Endometrium (tissue), 2 donors: ENCODE data around the gene SAMM50.

Experiments
- FAIRE-seq: peaks from 2 replicates; lab custom pipeline; 2012; peaks lifted over from hg19 to GRCh38; lab: Jason Lieb, UNC
- donor health status: control.
- donor health status: control.

Gene SAMM50

DNA sequence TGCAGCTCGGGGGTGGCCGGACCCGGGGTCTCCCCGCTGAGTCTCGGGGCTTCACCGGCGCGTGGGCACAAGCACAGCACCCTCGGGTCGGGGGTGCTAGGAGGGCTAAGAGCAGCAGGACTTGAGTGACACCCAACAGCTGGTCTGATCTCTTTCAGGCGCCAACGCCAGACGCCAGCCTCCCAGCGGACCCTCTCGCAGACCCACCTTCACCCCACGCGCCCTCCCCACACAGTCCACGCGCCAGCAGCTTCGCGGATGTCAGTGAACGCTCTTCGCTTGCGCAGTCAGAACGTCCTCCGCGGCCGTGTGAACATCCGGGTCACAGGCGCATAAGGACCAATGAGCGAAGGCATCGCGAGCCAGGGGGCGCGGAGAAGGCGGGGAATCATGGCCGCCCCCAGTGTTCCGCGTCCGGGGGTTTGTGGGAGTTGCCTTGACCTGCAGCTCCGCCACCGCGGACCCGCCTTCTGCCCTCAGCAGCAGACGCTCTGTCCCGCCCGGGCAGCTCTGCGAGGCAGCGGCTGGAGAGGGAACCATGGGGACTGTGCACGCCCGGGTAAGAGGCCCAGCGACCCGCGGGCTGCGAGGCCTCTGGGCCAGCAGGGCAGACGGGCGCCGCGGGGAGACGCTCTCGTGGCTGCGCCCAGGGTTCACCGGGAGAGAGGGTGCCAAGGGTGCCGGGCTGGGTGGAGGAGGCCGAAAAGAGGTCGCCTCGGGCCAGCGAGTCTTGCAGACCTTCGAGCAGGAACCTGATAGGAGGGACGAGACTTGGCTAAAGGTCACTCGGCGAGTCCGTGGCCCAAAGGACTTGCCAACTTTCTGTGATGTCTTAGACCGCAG, at the start of gene SAMM50:
Gene SAMM50 (plus strand): TSS at position 403 of the 843 bp plus-strand sequence. CDS start 136 bp downstream, at position 539.
- peak; percentile 88 for FAIRE-seq

DNA sequence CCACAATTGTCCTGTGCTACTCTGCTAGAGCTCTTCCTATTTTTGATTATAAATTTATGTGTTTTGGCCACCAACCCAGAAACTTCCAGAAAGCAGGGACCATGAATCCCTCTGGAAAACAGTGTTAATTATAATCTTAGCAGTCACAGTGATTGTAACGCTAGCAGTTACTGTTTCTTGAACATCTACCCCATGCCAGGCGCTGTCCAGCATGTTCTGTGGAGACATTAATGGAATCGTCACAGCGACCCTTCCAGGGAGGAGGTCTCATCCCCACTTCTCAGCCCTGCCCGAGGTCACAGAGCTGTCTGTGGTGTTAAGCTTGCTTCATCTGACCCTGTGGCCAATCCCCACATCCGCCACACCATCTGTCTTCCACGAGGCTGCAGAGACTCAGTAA, 49.6 kb upstream of the SAMM50 start:
- no peak for FAIRE-seq

DNA sequence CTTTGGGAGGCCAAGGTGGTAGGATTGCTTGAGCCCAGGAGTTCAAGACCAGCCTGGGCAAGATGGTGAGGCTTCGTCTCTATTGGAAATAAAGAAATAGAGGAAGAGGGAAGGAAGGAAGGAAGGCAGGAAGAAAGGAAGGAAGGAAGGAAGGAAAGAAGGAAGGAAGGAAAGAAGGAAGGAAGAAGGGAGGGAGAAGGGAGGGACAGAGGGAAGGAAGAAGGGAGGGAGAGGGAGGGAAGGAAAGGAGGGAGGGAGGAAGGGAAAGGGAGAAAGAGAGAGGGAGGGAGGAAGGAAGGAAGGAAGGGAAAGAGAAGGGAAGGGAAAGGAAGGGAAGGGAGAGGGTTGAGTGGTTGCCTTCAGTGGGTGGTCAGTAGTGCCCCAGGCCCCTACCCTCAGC, 45.5 kb upstream of the SAMM50 start:
- no peak for FAIRE-seq

DNA sequence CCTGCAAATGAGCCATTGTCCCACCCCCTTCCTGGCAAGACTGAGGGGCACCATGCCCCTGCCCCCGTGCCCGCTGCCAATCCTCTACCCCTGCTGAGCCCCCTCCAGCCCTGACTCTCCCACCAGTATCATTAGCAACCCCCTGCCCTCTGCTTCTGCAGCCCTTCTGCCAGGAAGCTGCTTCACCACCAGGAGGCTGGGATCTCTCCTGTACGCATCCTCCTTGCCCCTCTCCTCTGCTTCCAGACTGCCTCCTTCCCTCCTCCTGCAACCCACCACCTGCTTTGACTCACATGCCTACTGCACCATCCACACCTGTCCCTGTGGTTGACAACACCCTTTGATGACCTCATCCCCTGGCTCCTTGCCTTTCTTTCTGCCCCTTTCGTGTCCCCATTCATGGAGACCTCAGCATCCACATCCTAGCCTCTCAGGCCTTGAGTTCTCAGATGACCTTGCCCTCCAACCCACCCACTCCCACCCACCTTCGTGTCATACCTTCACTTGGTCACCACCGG, 45.0 kb upstream of the SAMM50 start:
- no peak for FAIRE-seq

DNA sequence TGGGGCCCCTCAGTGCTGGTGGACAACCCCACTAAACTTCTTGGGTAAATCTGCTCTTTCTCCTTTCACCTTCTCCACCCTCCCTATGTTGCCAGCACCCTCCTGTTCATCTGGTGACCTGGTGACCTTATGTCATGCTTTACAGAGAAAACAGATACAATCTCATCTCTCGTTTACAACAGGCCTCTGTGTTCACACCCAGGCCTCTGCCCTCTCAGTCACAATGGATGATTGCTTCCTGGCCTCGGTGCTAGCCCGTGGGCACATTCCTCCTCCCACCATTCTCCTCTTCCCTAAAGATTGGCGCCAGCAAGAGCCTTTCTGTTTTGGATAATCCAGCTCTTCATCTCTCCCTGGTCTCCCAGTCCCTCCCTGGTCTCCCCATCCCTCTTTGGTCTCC, 43.9 kb upstream of the SAMM50 start:
- FAIRE-seq, result no peak

DNA sequence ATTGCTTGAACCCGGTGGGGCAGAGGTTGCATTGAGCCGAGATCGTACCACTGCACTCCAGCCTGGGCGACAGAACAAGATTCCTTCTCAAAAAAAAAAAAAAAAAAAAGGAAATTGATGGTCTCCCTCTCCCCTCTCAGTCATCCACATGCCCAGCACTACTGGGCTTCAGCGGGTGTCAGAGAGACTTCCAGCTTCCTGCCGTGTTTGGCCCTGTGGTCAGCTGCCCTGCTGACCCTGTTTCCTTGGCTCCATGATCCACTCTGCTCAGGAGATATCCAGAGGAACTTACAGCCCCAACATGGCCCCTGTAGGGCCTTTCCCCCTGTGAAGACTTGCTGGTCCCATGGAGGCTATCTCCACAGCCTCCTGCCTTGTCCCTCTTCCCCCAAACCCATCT, 37.7 kb upstream of the SAMM50 start:
- FAIRE-seq, result no peak

DNA sequence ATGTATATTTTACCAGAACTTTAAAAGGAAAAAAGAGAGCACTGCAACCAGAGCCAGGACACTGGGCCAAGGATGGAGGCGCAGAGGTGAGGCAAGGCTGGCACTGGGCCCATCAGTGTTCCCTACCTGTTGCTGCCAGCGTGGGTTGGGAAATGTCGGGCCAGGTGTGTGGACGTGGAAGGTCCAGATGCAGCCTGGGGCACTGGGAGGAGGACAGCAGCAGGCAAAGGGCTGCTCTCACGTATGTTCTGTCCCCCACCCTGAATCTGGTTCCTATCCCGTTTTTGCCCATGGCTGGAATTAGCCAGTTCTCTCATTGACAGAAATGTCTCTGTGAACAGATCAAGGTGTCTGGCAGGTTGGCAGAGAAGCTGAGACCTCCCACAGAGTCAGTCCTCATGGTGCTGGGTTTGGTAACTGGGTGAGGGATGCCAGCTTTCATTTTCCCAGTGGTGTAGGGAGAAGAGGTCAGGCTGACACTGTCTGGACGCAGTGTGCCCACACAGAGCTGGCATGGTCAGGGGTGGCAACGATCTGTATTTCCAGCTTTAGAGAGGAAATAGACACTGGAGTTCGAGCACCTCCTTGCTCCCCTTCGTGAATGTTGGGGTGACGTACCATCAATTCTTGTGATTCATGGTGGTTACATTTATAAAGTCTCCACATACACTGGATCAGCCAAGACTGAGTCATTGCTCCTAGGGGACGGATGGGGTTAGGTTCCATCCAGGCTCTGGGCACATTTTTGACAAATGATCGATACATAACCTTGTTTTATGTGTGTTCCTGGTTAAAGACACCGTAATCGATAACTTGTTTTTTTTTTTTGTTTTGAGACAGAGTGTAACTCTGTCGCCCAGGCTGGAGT, 35.9 kb upstream of the SAMM50 start:
- no peak for FAIRE-seq

DNA sequence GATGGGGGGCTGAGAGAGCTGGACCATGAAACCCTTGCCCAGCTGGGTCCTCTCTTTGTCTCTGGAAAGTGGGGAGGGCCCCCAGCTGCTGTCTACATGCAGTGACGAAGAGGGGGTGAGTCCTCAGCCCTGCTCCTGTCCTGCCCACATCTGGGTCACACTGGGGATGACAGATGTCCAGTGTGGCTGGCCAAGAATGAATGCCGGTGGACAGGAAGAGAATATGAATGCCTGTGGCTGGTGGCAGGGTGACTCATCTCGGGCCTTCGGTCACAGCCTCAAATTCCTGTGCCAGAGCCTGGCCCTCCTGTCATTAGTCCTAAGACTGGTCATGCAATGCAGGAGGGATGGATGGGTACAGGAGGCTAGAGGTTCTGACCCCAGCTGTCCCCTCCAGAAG, 33.9 kb upstream of the SAMM50 start:
- FAIRE-seq, result no peak

DNA sequence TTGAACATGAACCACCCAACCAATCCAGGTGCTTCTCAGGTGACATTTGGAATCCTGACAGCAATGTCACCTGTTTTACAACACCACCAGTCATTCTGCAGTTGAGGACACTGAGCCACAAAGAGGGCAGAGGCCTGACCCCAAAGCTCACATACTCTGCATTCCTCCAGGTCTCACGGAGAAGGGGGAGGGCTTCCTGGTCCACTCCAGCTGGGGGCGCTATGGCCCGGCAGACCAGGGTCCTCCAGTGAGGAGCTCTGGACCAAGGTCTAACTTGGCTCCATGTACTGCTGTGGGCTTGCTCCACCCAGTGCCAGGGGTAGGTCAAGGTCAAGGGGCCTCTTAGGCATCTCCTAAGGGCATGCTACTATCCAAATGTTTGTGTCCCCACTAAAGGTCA, 33.1 kb upstream of the SAMM50 start:
- no peak for FAIRE-seq

DNA sequence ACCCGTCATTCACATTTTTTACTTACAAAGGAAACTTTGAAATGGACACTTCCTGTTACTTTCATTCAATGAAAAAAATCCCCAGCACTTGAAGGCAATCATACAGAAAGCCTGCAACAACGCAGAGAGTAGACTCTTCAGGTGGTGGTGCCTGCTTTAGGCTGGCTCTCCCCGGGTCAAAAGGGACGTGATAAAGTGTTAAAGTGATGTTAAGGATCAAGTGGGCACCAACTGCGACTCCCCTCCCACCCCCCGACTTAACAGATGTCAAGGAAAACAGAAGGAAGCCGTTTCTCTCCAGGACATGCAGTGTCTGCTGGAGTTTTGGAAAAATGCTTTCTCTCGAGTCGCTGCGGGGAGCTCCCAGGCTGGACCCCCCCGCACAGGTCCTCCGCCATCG, 32.1 kb upstream of the SAMM50 start:
- no peak for FAIRE-seq

DNA sequence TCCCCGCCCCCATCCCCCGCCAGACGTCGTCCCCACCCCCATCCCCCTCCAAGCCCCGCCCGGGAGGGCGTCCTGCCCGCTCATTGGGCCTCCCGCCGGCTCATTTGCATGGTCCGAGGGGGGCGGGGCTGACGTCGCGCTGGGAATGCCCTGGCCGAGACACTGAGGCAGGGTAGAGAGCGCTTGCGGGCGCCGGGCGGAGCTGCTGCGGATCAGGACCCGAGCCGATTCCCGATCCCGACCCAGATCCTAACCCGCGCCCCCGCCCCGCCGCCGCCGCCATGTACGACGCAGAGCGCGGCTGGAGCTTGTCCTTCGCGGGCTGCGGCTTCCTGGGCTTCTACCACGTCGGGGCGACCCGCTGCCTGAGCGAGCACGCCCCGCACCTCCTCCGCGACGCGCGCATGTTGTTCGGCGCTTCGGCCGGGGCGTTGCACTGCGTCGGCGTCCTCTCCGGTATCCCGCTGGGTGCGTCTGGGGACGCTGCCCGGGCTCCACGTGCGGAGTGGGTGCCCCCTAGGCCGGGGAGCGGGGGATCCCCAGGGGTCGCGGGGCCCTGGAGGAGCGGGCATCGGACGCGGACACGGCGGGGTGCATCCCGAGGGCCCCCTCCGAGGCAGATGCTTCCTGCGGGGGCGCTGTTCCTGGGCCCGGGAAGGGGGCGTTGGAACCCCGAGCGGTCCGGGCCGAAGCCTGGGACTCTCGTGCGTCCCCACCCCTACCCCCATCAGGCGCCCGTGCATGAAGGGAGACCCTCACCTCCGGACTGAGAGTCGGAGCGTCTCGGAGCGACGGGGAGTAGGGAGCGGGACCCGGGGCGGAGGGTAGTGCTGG, 31.4 kb upstream of the SAMM50 start, which contains the start of gene PNPLA3:
Gene PNPLA3 (plus strand): TSS at position 175 of the 834 bp plus-strand sequence. CDS start 107 bp downstream, at position 282.
- FAIRE-seq, result no peak

DNA sequence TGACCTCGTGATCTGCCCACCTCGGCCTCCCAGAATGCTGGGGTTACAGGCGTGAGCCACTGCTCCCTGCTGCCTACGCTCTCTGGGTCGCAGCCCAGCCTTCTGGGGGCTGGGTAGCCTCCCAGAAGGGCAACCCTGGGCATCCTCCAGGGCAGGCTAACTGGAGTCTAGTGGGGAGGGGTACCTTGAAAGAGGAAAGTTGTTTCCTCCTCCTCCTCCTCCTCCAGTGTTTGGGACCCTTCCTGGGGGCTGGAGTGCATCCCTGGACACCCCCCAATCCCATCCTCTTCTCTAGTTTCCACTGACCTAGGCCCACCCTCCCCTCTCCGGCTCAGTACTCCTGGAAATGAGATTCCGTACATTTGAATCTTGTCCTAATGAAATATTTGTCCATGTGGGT, 30.4 kb upstream of the SAMM50 start:
- no peak for FAIRE-seq

DNA sequence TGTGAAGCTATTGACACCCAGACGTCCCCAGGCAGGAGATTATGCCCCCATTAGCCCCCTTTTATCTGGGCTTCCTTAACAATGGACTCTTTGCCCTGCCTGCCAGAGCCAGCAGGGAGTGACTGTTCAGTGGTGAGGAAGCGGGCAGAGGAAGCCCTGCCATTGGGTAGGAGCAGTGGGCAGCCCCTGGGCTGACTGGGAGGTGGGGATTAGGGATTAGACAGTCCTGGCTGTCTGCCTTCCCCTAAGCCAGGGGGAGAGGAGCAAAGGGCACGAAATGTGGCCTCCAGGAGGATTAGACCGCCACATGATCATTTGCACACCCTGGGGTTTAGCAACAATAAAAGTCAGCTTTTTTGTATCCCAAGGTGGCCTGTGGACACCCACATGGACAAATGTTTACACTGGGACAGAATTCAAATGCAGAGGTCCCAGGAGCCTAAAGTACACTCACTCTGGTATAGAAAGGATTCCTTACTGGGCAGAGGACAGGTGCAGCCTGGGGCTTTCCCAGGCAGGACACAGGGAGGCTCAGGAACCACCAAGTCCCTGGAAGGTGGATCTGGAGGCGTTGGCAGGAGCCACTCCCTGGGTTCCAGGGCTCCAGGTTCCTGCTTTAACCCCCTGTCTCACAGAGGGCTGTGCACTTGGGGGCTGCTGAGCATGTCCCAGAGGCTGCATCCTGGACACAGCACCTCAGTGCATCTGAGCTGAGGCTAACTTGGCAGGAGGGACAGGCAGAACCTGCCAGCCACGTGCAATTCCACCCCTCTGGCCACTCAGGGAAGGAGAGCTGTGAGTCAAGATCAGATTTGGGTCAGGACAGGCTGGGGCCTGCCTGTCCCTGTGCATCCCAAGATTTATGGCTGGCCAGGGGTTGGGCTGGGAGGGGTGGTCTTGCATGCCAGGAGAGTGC, 29.6 kb upstream of the SAMM50 start:
- FAIRE-seq, result no peak

DNA sequence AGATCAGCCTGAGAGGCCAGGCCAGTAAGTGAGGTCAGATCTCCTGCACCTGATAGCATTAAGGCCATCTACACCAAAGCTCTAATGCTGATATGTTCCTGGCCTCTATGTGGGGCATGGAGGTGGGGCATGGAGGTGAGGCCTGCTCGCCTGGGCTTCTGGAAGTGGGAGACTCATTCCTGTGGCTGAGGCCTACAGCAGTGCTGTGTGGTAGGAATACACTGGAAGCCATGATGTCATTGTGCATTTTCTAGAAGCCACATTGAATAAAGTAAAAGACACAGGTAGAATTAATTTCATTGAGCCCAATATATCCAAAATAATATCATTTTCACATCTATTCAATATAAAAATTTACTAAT, 28.9 kb upstream of the SAMM50 start:
- no peak for FAIRE-seq

DNA sequence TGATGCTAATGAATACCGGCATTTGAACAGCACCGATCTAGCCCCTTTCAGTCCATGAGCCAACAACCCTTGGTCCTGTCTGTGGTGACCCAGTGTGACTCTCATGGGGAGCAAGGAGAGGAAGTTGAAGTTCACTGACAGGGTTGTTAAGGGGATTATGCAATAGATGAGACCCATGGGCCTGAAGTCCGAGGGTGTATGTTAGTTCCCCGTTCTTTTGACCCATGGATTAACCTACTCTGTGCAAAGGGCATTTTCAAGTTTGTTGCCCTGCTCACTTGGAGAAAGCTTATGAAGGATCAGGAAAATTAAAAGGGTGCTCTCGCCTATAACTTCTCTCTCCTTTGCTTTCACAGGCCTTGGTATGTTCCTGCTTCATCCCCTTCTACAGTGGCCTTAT, 26.8 kb upstream of the SAMM50 start:
- no peak for FAIRE-seq

DNA sequence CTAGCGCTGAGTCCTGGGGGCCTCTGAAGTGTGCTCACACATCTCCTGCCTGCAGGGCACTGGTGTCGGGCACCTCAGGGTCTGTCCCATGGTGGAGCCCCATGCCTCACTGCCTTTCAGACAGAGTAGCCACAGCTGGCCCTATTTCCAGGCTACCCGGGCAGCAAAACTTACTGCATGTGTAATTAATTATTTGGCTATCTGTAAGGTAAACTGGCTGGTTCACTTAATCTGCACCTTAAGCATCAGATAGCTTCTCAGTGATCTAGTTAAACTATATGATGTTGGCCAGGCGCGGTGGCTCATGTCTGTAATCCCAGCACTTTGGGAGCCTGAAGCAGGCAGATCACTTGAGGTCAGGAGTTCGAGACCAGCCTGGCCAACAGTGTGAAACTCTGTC, 26.3 kb upstream of the SAMM50 start:
- FAIRE-seq, result no peak

DNA sequence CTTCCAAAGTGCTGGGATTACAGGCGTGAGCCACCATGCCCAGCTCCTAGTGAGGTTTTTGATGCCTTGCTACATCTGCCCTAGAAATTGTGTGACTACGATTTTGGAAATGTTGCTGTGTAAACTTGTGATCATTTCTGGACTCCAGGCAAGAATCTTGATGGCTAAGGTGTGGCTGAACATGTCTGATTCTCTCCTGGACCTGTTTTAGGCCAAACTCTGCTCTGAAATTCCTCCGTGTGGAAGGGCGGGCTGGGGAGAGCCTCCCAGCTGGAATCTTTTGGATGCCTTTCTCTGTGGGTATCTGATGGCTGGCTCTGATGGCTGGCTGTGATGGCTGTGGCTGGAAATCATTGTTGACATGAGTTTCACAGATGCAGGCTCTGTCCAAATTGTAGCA, 23.5 kb upstream of the SAMM50 start:
- no peak for FAIRE-seq

DNA sequence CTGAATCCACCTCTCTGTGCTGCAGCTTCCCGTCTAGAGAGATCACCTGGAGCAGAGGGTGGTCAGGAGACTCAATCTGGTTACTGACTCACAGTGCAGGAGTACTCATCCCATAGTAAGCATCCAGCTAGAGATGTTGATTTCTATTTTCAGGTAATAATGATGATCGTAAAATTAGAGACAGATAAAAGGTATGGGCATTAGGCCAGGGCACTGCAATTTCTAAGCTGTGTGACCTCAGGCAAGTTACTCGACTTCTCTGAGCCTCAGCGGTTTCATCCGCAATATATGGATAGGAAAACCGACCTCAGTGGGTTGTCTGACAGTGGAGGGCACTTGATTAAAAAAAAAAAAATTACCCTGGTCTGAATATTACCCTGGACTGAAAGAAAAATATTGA, 13.8 kb upstream of the SAMM50 start:
- no peak for FAIRE-seq

DNA sequence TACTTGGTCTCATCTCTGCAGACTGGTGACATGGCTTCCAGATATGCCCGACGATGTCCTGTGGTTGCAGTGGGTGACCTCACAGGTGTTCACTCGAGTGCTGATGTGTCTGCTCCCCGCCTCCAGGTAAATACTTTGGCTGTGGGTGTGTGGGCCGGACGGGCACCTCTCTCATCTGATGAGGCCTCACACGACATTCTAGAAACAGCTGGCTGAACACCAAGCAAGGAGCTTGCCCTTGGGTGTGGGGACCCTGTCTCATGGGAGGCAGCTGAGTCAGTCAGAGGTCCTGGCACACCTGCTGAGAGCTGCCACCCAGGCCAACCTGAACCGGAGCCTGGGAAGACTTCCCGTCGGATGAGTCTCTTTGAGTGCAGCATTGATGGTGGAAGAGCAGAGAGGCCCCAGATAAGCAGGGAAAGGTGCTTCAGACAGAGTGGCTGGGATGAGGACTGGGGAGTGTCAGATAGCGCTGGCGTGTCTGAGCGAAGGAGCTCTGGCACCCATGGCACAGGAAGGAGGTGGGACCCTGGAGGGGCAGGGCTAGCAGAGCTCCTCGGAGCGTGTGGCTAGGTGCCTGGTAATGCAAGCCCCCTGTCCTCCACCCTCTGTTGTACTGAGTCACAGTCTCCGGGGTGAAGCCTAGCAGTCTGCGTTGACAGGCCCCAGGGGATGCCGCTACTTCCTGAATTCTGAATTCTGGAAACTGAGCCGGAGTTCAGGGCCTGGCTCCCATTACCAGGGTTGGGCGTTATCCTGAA, 10.4 kb upstream of the SAMM50 start:
- FAIRE-seq, result no peak
